ENCODE results near the gene USH1G.
A peak's percentile ranks its signal among the peaks of the same experiment; 100 is the strongest.

Gene USH1G

GRCh38 chr17:74921769-74922168, 1.3 kb downstream of the USH1G start:
- Histone ChIP-seq H3K14ac (ENCODE audit: low read length) (no peak overlapping the region), H3K4ac (ENCODE audit: low read length) (peak overlapping the region; percentile 84), H2BK12ac (ENCODE audit: low read length) (peak overlapping the region; percentile 73), H4K8ac (ENCODE audit: low read depth, low read length) (no peak overlapping the region), H3K9me3 (replicated peaks in 1 of 2; ENCODE audit: control insufficient read depth in 2 of 2, insufficient read depth in 1 of 2, low read depth in 1 of 2, low read length in 2 of 2) (peaks cover 3% of the 10 kb centered on the region in 2 donors), H3K79me1 (ENCODE audit: low read depth, low read length) (peaks cover 6% of the 10 kb centered on the region), H4K91ac (ENCODE audit: low read depth, low read length, poor library complexity) (no peak overlapping the region), H3K27me3 (ENCODE audit: control insufficient read depth in 3 of 3, insufficient read depth in 3 of 3, low read depth in 1 of 3, low read length in 3 of 3) (peaks cover 22 to 78% (median 48%) of the 10 kb centered on the region in 3 experiments), H2BK15ac (ENCODE audit: low read length) (peak overlapping the region; percentile 89), H3K4me2 (ENCODE audit: insufficient read depth, low read length, poor library complexity, severe bottlenecking) (no peak overlapping the region), H3K9ac (ENCODE audit: low read depth, low read length, poor library complexity) (no peak overlapping the region), H2BK120ac (ENCODE audit: low read depth, low read length) (peak overlapping the region; percentile 47), H3K36me3 (replicated peaks in 1 of 2; ENCODE audit: control insufficient read depth in 2 of 2, insufficient read depth in 2 of 2, low read length in 2 of 2) (no peaks in the 10 kb centered on the region), H3K23ac (ENCODE audit: low read depth, low read length, poor library complexity) (peak overlapping the region; percentile 73), H2BK5ac (ENCODE audit: low read length) (peak overlapping the region; percentile 87), H3K4me1 (ENCODE audit: control insufficient read depth in 2 of 2, insufficient read depth in 1 of 2, low read depth in 1 of 2, low read length in 2 of 2) (peaks cover 9 to 15% of the 10 kb centered on the region in 2 donors), H3K27ac (replicated peaks; ENCODE audit: low read length) (no peak overlapping the region), H3K18ac (ENCODE audit: low read length) (peak overlapping the region; percentile 91), H3K4me3 (ENCODE audit: low read length in 2 of 2) (no peak overlapping the region), H2AFZ (ENCODE audit: low read length) (no peak overlapping the region), H2AK5ac (ENCODE audit: low read depth, low read length) (peak overlapping the region; percentile 96)
- no CpG with 5 or more reads among the region's 2 CpGs for WGBS, 2 donors (ENCODE audit: extremely low coverage in 2 of 2, insufficient read length in 2 of 2, insufficient replicate concordance in 1 of 2)
- DNase-seq (ENCODE audit: low spot score): no peak

GRCh38 chr17:74921026-74921681, 1.9 kb downstream of the USH1G start:
- Histone ChIP-seq H2BK12ac (ENCODE audit: low read length) (peak overlapping the region; percentile 73), H3K4me3 (ENCODE audit: low read length in 2 of 2) (no peak overlapping the region), H3K4ac (ENCODE audit: low read length) (peak overlapping the region; percentile 84), H3K18ac (ENCODE audit: low read length) (peak overlapping the region; percentile 91), H3K36me3 (replicated peaks in 1 of 2; ENCODE audit: control insufficient read depth in 2 of 2, insufficient read depth in 2 of 2, low read length in 2 of 2) (no peaks in the 10 kb centered on the region), H4K8ac (ENCODE audit: low read depth, low read length) (no peak overlapping the region), H2AFZ (ENCODE audit: low read length) (peak overlapping the region; percentile 81), H2BK120ac (ENCODE audit: low read depth, low read length) (peak overlapping the region; percentile 47), H3K27ac (replicated peaks; ENCODE audit: low read length) (no peak overlapping the region), H3K9ac (ENCODE audit: low read depth, low read length, poor library complexity) (peak overlapping the region; percentile 60), H3K9me3 (replicated peaks in 1 of 2; ENCODE audit: control insufficient read depth in 2 of 2, insufficient read depth in 1 of 2, low read depth in 1 of 2, low read length in 2 of 2) (peaks cover 3% of the 10 kb centered on the region in 2 donors), H3K79me1 (ENCODE audit: low read depth, low read length) (peaks cover 6% of the 10 kb centered on the region), H3K4me1 (ENCODE audit: control insufficient read depth in 2 of 2, insufficient read depth in 1 of 2, low read depth in 1 of 2, low read length in 2 of 2) (peaks cover 10 to 15% of the 10 kb centered on the region in 2 donors), H4K91ac (ENCODE audit: low read depth, low read length, poor library complexity) (no peak overlapping the region), H2AK5ac (ENCODE audit: low read depth, low read length) (peak overlapping the region; percentile 96), H3K4me2 (ENCODE audit: insufficient read depth, low read length, poor library complexity, severe bottlenecking) (no peak overlapping the region), H2BK15ac (ENCODE audit: low read length) (peak overlapping the region; percentile 89), H3K27me3 (ENCODE audit: control insufficient read depth in 3 of 3, insufficient read depth in 3 of 3, low read depth in 1 of 3, low read length in 3 of 3) (peaks cover 22 to 73% (median 45%) of the 10 kb centered on the region in 3 experiments), H2BK5ac (ENCODE audit: low read length) (peak overlapping the region; percentile 87), H3K23ac (ENCODE audit: low read depth, low read length, poor library complexity) (peak overlapping the region; percentile 73), H3K14ac (ENCODE audit: low read length) (no peak overlapping the region)
- WGBS, 2 donors (ENCODE audit: extremely low coverage in 2 of 2, insufficient read length in 2 of 2, insufficient replicate concordance in 1 of 2): no CpG with 5 or more reads among the region's 19 CpGs
- no peak for DNase-seq (ENCODE audit: low spot score)

- H3K9ac ChIP-seq (ENCODE audit: low read depth, low read length, poor library complexity): peak overlapping the region; percentile 81
- no peak overlapping the region for H4K8ac ChIP-seq (ENCODE audit: low read depth, low read length)
- no peak overlapping the region for H2BK5ac ChIP-seq (ENCODE audit: low read length)
- DNase-seq (ENCODE audit: low spot score): no peak
- H3K4me1 ChIP-seq (ENCODE audit: control insufficient read depth in 2 of 2, insufficient read depth in 1 of 2, low read depth in 1 of 2, low read length in 2 of 2): peaks cover 10 to 15% of the 10 kb centered on the region in 2 donors
- H2AFZ ChIP-seq (ENCODE audit: low read length): peak overlapping the region; percentile 81
- peak overlapping the region; percentile 91 for H3K18ac ChIP-seq (ENCODE audit: low read length)
- peak overlapping the region; percentile 80 for H3K23ac ChIP-seq (ENCODE audit: low read depth, low read length, poor library complexity)
- H4K91ac ChIP-seq (ENCODE audit: low read depth, low read length, poor library complexity): no peak overlapping the region
- peaks cover 19 to 68% (median 39%) of the 10 kb centered on the region in 3 experiments for H3K27me3 ChIP-seq (ENCODE audit: control insufficient read depth in 3 of 3, insufficient read depth in 3 of 3, low read depth in 1 of 3, low read length in 3 of 3)
- no peak overlapping the region for H2BK12ac ChIP-seq (ENCODE audit: low read length)
- H3K36me3 ChIP-seq (replicated peaks in 1 of 2; ENCODE audit: control insufficient read depth in 2 of 2, insufficient read depth in 2 of 2, low read length in 2 of 2): no peaks in the 10 kb centered on the region
- H2BK120ac ChIP-seq (ENCODE audit: low read depth, low read length): no peak overlapping the region
- no peak overlapping the region for H3K4me2 ChIP-seq (ENCODE audit: insufficient read depth, low read length, poor library complexity, severe bottlenecking)
- no peak overlapping the region for H3K27ac ChIP-seq (replicated peaks; ENCODE audit: low read length)
- peaks cover 3% of the 10 kb centered on the region in 2 donors for H3K9me3 ChIP-seq (replicated peaks in 1 of 2; ENCODE audit: control insufficient read depth in 2 of 2, insufficient read depth in 1 of 2, low read depth in 1 of 2, low read length in 2 of 2)
- H3K79me1 ChIP-seq (ENCODE audit: low read depth, low read length): peaks cover 6% of the 10 kb centered on the region
- no peak overlapping the region for H3K4me3 ChIP-seq (ENCODE audit: low read length in 2 of 2)
- peak overlapping the region; percentile 89 for H3K14ac ChIP-seq (ENCODE audit: low read length)
- peak overlapping the region; percentile 96 for H2AK5ac ChIP-seq (ENCODE audit: low read depth, low read length)
- no peak overlapping the region for H3K4ac ChIP-seq (ENCODE audit: low read length)
- WGBS, 2 donors (ENCODE audit: extremely low coverage in 2 of 2, insufficient read length in 2 of 2, insufficient replicate concordance in 1 of 2): no CpG with 5 or more reads among the region's 6 CpGs
- peak overlapping the region; percentile 85 for H2BK15ac ChIP-seq (ENCODE audit: low read length)
These were observed 2.4 kb downstream of the USH1G start for GRCh38 chr17:74920642-74921025.

GRCh38 chr17:74920306-74920620, 2.8 kb downstream of the USH1G start:
- Histone ChIP-seq H2AK5ac (ENCODE audit: low read depth, low read length) (peak overlapping the region; percentile 96), H3K18ac (ENCODE audit: low read length) (peak overlapping the region; percentile 59), H3K9ac (ENCODE audit: low read depth, low read length, poor library complexity) (peak overlapping the region; percentile 81), H2BK120ac (ENCODE audit: low read depth, low read length) (no peak overlapping the region), H3K36me3 (replicated peaks in 1 of 2; ENCODE audit: control insufficient read depth in 2 of 2, insufficient read depth in 2 of 2, low read length in 2 of 2) (no peaks in the 10 kb centered on the region), H3K27ac (replicated peaks; ENCODE audit: low read length) (no peak overlapping the region), H3K23ac (ENCODE audit: low read depth, low read length, poor library complexity) (peak overlapping the region; percentile 80), H3K79me1 (ENCODE audit: low read depth, low read length) (peaks cover 6% of the 10 kb centered on the region), H3K4ac (ENCODE audit: low read length) (no peak overlapping the region), H2AFZ (ENCODE audit: low read length) (no peak overlapping the region), H3K4me3 (ENCODE audit: low read length in 2 of 2) (no peak overlapping the region), H4K91ac (ENCODE audit: low read depth, low read length, poor library complexity) (no peak overlapping the region), H2BK5ac (ENCODE audit: low read length) (no peak overlapping the region), H3K4me2 (ENCODE audit: insufficient read depth, low read length, poor library complexity, severe bottlenecking) (no peak overlapping the region), H3K4me1 (ENCODE audit: control insufficient read depth in 2 of 2, insufficient read depth in 1 of 2, low read depth in 1 of 2, low read length in 2 of 2) (peaks cover 10 to 15% of the 10 kb centered on the region in 2 donors), H4K8ac (ENCODE audit: low read depth, low read length) (peak overlapping the region; percentile 65), H3K9me3 (replicated peaks in 1 of 2; ENCODE audit: control insufficient read depth in 2 of 2, insufficient read depth in 1 of 2, low read depth in 1 of 2, low read length in 2 of 2) (peaks cover 3% of the 10 kb centered on the region in 2 donors), H2BK15ac (ENCODE audit: low read length) (peak overlapping the region; percentile 85), H2BK12ac (ENCODE audit: low read length) (no peak overlapping the region), H3K27me3 (ENCODE audit: control insufficient read depth in 3 of 3, insufficient read depth in 3 of 3, low read depth in 1 of 3, low read length in 3 of 3) (peaks cover 16 to 64% (median 36%) of the 10 kb centered on the region in 3 experiments), H3K14ac (ENCODE audit: low read length) (peak overlapping the region; percentile 89)
- WGBS, 2 donors (ENCODE audit: extremely low coverage in 2 of 2, insufficient read length in 2 of 2, insufficient replicate concordance in 1 of 2): no CpG with 5 or more reads among the region's 27 CpGs
- no peak for DNase-seq (ENCODE audit: low spot score)

All from neuronal stem cell (in vitro differentiated cells).